Activated CD8-positive, alpha-beta memory T cell treated with anti-CD3 and anti-CD28 coated beads for 36 hours (primary cell): ENCODE data around the gene FBXL13. TPM values are rescaled to one million over a fixed set of nuclear protein-coding genes. Genes with fewer than 3 reads are reported as not detected.
"Not testable (repeated sequence)": the region's sequence is repeated elsewhere in the genome, so short reads cannot be mapped to it uniquely, and the experiment has no call there.

Source experiments
- CTCF ChIA-PET: fragments of 350-600 bp; sonication (Branson Sonifier 250); formaldehyde crosslinking; loops from one replicate; lab custom pipeline; 2021; ENCODE audit warnings: antibody characterized with exemption; lab: Charles Lee
- POLR2A ChIA-PET: fragments of 350-600 bp; sonication (Branson Sonifier 250); formaldehyde crosslinking; loops from one replicate; lab custom pipeline; 2021; ENCODE audit warnings: antibody characterized with exemption; lab: Charles Lee
- total RNA-seq, 2 experiments: library from RNA; stranded (reverse); gene quantifications; one replicate each; pipeline ENCODE4 v1.2.3, GENCODE V29; 2021

Gene FBXL13
- total RNA-seq, 2 experiments from 2014 or later: 0.78 to 0.86 TPM

GRCh38 chr7:102814025-102814471, 260.5 kb downstream of the FBXL13 start:
- ChIA-PET POLR2A (interaction anchor here (0.7 kb wide), 1 partner anchor 9 kb away, joined by 3 read pairs; no protein-coding TSS in a partner anchor), CTCF (no interaction called here)

- POLR2A ChIA-PET: no interaction called here
- CTCF ChIA-PET: interaction anchor here (1.1 kb wide), 1 partner anchor 20 kb away, joined by 4 read pairs; no protein-coding TSS in a partner anchor
Observed at GRCh38 chr7:102813191-102814024, 261.2 kb downstream of the FBXL13 start.

GRCh38 chr7:102811942-102812678, 262.5 kb downstream of the FBXL13 start:
- ChIA-PET CTCF (no interaction called here), POLR2A (no interaction called here)

GRCh38 chr7:102810916-102811315, 263.7 kb downstream of the FBXL13 start:
- CTCF ChIA-PET: no interaction called here
- POLR2A ChIA-PET: no interaction called here

GRCh38 chr7:102806613-102807012, 268.0 kb downstream of the FBXL13 start:
- POLR2A ChIA-PET: interaction anchor here (0.7 kb wide), 1 partner anchor 122 kb away, joined by 5 read pairs; no protein-coding TSS in a partner anchor
- CTCF ChIA-PET: no interaction called here

GRCh38 chr7:102795987-102796595, 278.5 kb downstream of the FBXL13 start:
- POLR2A ChIA-PET, CTCF ChIA-PET: not testable (repeated sequence)

GRCh38 chr7:102794567-102794966, 280.0 kb downstream of the FBXL13 start:
- POLR2A ChIA-PET: not testable (repeated sequence)
- CTCF ChIA-PET: interaction anchor here (0.6 kb wide), 2 partner anchors 236 to 506 kb away, joined by 3 to 5 read pairs; no protein-coding TSS in a partner anchor

- CTCF ChIA-PET, POLR2A ChIA-PET: not testable (repeated sequence)
Observed at GRCh38 chr7:102791831-102792230, 282.8 kb downstream of the FBXL13 start.

GRCh38 chr7:102791367-102791766, 283.2 kb downstream of the FBXL13 start:
- POLR2A ChIA-PET, CTCF ChIA-PET: not testable (repeated sequence)

GRCh38 chr7:102790364-102791100, 284.1 kb downstream of the FBXL13 start:
- POLR2A ChIA-PET, CTCF ChIA-PET: not testable (repeated sequence)

GRCh38 chr7:102788770-102789169, 285.8 kb downstream of the FBXL13 start:
- CTCF ChIA-PET: not testable (repeated sequence)

GRCh38 chr7:102780926-102781325, 293.7 kb downstream of the FBXL13 start:
- CTCF ChIA-PET, POLR2A ChIA-PET: not testable (repeated sequence)

More at GRCh38 chr7:102788770-102789169, 285.8 kb downstream of the FBXL13 start:
- POLR2A ChIA-PET: not testable (repeated sequence)

GRCh38 chr7:102778663-102779062, 295.9 kb downstream of the FBXL13 start:
- CTCF ChIA-PET, POLR2A ChIA-PET: not testable (repeated sequence)

GRCh38 chr7:102776217-102776616, 298.4 kb downstream of the FBXL13 start:
- POLR2A ChIA-PET, CTCF ChIA-PET: not testable (repeated sequence)

- POLR2A ChIA-PET, CTCF ChIA-PET: not testable (repeated sequence)
Observed at GRCh38 chr7:102770467-102770866, 304.1 kb downstream of the FBXL13 start.

- POLR2A ChIA-PET, CTCF ChIA-PET: not testable (repeated sequence)
Observed at GRCh38 chr7:102769657-102770192, 304.9 kb downstream of the FBXL13 start.

GRCh38 chr7:102763295-102763905, 311.2 kb downstream of the FBXL13 start:
- POLR2A ChIA-PET, CTCF ChIA-PET: not testable (repeated sequence)
